ENCODE measurements around the gene CAPZA1. TPM values are rescaled to one million over a fixed set of nuclear protein-coding genes. Genes with fewer than 3 reads are reported as not detected.

The CAPZA1 gene
- total and polyA plus RNA-seq, 10 of the 15 experiments (the other 5 are each of a cell fraction or from before 2014, with no cell fraction given), result 187 to 886 (median 278) TPM

GRCh38 chr1:112674440-112674985, 54.9 kb downstream of the CAPZA1 start, which contains the start of gene MOV10 (continued):
- TF ChIP-seq ATF2 (IDR thresholded peaks at IDR 0.05; ENCODE audit: low read length), result no peak
- TF ChIP-seq SMARCA5 (IDR thresholded peaks at IDR 0.05), result no peak
- TF ChIP-seq PKNOX1 (IDR thresholded peaks at IDR 0.05), result no peak
- TF ChIP-seq USF2 (IDR thresholded peaks at IDR 0.05; ENCODE audit: borderline replicate concordance, low read depth, low read length), result no peak
- TF ChIP-seq POLR2AphosphoS5 (IDR thresholded peaks at IDR 0.05; ENCODE audit: low read length), result peak; percentile 72; the same call in 1 of the 2 replicates
- TF ChIP-seq YY1 (IDR thresholded peaks at IDR 0.05; ENCODE audit: low read depth, low read length), result no peak
- TF ChIP-seq RELA (IDR thresholded peaks at IDR 0.05; ENCODE audit: borderline replicate concordance, partially characterized antibody), result no peak
- TF ChIP-seq TARDBP (IDR thresholded peaks at IDR 0.05; ENCODE audit: borderline replicate concordance), result no peak
- TF ChIP-seq CHD1 (IDR thresholded peaks at IDR 0.05; ENCODE audit: low read depth, low read length), result no peak
- no peak for TF ChIP-seq MYC (IDR thresholded peaks at IDR 0.05; ENCODE audit: insufficient read depth, insufficient read length, insufficient replicate concordance, low read length, severe bottlenecking)
- TF ChIP-seq E2F4 (IDR thresholded peaks at IDR 0.05; ENCODE audit: low read depth, low read length), result no peak
- TF ChIP-seq HDAC6 (IDR thresholded peaks at IDR 0.05; ENCODE audit: unreplicated experiment), result no peak
- no peak; the same call in 1 of the 2 replicates for TF ChIP-seq ZNF687 (IDR thresholded peaks at IDR 0.05)
- no peak for TF ChIP-seq SIX5 (IDR thresholded peaks at IDR 0.05; ENCODE audit: low read depth, low read length, severe bottlenecking)
- peak; percentile 74 for TF ChIP-seq POLR2A (IDR thresholded peaks at IDR 0.05; ENCODE audit: low read depth, low read length)
- no peak for TF ChIP-seq SMC3 (IDR thresholded peaks at IDR 0.05; ENCODE audit: borderline replicate concordance, low read length)
- peak; percentile 83 for TF ChIP-seq NR2F1 (conservative IDR thresholded peaks at IDR 0.05)
- TF ChIP-seq HSF1 (IDR thresholded peaks at IDR 0.05; ENCODE audit: low read depth, low read length), result no peak
- no peak for TF ChIP-seq KAT2A (conservative IDR thresholded peaks at IDR 0.05; ENCODE audit: control insufficient read depth, low read depth, low read length)
- TF ChIP-seq NFYB (IDR thresholded peaks at IDR 0.05; ENCODE audit: insufficient read depth, low read depth, low read length), result no peak
- TF ChIP-seq MEF2B (IDR thresholded peaks at IDR 0.05; ENCODE audit: partially characterized antibody, poor library complexity, severe bottlenecking), result peak; percentile 20
